Kidney capillary endothelial cell (primary cell): ENCODE measurements around the gene SH3BGRL.

Experiments
- DNase-seq: peaks from one replicate; pipeline ENCODE4 v3.0.0-alpha.2; 2018; ENCODE audit warnings: low spot score

Gene SH3BGRL

GRCh38 chrX:81201671-81202455, at the start of gene SH3BGRL, which contains the start of gene HMGN5:
Gene SH3BGRL (plus strand): TSS chrX:81202102. CDS start chrX:81202201, 99 bp downstream.
Gene HMGN5 (minus strand): TSS chrX:81201913. CDS start chrX:81121549, 80,364 bp downstream.
- peak; percentile 60 for DNase-seq

DNA sequence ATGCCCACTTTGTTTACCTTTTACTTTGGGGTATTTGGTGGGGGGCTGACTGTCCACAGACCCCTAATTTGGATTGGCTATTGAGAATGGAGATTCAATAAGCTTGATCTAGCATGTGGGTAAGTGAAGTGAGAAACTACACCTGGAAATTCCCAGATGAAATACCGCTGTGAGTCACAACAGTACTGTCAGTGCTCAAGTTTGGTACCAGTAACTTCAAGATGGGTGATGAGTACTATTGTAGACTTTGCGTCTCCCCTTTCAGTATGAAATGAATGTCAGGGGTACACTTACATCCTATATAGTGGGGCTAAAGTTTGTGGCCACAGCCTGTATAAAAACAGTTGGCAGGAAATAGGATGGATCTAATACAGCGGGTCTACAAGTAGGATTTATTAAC, 33.5 kb upstream of the SH3BGRL start:
- no peak for DNase-seq

- DNase-seq: peak; percentile 27
These were observed 27.6 kb upstream of the SH3BGRL start for GRCh38 chrX:81174286-81174685.

DNA sequence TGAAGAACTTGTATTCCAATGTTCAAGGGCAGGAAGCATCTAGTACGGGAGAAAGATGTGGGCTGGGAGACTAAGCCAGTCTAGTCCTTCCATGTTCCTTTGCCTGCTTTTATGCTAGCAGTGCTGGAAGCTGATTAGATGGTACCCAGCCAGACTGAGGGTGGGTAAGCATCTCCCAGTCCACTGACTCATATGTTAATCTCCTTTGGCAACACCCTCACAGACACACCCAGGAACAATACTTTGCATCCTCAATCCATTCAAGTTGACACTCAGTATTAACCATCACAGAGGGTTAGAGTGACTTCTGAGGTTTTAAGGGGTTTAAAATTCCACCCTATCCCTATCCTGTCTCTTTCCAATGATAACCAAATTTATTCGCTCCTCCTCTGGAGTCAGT, 6.6 kb upstream of the SH3BGRL start:
- DNase-seq: no peak

DNA sequence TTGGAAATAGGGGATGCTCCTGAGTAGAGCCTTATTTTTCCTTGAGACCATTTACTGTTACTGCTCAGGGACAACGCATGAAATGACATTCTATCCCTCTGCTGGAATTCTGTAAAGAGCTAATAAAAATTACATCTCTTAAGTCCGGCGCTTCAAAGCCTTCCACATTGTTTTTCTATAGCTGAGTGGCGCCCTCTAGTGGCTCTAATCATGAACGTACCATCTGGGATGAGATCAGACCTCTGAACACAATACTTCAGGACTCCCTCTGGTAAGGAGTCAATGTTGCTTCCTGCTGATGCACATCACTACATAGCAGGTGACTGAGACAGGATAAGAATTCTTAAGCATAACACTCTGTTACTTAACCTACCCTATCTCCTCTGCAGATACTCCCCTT, 6.2 kb upstream of the SH3BGRL start:
- peak; percentile 55 for DNase-seq

GRCh38 chrX:81201071-81201470, 831 bp upstream of the SH3BGRL start:
- DNase-seq: peak; percentile 4

DNA sequence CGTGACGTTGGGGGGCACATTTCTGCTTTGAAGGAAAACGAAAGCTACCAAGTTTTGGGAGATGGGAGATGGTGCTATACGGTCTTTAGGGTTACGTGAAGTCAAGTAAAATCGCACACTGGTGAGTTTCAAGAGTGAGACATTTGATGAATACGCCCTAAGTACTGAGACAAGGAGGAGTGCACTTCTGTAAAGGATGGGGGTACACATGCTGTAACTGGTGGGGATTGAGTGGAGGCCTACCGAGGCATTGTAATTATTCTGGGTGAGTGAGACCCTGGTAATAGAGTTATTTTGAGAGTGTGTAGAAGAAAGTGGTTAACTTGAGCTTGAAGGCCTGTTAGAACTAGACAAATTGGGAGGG, 536 bp downstream of the SH3BGRL start:
- peak; percentile 2 for DNase-seq

DNA sequence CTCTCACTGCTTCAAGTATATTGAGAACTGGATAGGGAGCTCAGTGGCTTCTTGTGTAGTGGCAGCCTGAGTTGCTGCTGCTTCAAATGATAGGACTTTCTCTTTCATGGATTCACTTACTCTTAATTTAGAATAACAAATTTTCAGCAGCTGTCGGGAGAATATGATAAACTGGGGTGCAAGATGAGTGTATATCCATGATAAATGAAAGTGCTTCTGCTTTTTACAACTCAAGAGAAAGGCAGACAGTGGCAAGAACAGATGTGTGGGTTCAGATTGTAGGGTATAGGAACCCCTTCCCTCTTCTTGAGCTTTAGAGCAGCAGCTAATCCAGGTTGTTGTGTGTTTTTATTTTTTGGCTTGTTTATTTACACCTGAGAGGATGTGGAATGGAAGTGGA, 1.0 kb downstream of the SH3BGRL start:
- no peak for DNase-seq

- no peak for DNase-seq
These were observed 3.6 kb downstream of the SH3BGRL start for GRCh38 chrX:81205551-81205950.

- no peak for DNase-seq
These were observed 4.6 kb downstream of the SH3BGRL start for GRCh38 chrX:81206476-81206875.

- no peak for DNase-seq
These were observed 7.0 kb downstream of the SH3BGRL start for GRCh38 chrX:81208916-81209315.

DNA sequence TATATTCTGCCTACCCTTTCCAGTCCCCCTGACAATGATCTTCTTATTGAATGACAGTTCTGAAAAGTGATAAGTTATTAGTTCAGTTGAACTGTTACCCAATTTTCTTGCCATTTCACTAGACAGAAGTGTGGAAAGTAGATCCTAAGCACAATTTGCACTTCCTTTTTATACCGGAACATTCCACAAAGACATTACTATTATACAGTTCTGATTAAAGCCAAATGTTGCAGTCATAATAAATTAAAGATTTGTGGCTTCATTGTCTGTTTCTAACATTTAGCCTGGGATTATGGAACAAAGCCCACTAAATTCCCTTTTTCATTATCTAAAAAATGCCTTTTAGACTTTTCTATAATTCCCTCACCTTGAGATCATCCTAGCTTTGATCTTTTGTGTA, 13.8 kb downstream of the SH3BGRL start:
- no peak for DNase-seq

GRCh38 chrX:81229229-81229628, 27.3 kb downstream of the SH3BGRL start:
- no peak for DNase-seq

DNA sequence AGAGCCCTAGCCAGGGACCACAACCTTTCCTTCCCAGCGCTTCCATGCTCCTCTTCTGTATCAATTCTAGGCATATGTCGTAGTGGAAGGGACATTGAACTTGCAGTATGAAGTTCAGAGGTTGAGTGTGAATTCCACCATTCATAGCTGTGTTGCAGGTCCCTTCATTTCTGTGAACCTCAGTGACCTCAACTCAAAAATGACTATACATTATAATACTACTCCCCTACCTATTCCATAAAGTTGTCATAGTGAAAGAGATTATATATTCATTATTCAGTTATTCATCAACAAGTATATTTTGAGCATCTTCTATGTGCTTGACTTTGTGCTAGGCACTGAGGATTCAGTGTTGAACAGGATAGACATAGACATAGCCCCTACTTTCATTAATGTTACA, 28.0 kb downstream of the SH3BGRL start:
- no peak for DNase-seq

- DNase-seq: no peak
These were observed 29.6 kb downstream of the SH3BGRL start for GRCh38 chrX:81231476-81231875.

- DNase-seq: no peak
These were observed 30.3 kb downstream of the SH3BGRL start for GRCh38 chrX:81232218-81232617.

DNA sequence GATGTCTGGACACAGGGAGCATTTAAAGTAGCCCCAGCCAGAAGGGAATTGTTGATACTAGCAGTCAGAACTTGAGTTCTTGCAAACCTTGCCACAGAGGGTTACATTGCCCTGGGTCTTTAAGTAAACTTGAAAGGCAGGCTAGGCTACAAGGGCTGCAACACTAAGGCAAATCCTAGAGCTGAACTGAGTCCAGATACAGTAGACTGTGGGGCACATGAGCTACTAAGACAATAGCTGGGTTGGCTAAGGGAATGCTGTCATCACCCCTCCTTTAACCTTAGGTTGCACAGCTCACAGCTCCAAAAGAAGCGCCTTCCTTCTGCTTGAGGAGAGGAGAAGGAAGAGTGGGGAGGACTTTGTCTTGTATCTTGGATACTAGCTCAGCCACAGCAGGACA, 35.6 kb downstream of the SH3BGRL start:
- no peak for DNase-seq

DNA sequence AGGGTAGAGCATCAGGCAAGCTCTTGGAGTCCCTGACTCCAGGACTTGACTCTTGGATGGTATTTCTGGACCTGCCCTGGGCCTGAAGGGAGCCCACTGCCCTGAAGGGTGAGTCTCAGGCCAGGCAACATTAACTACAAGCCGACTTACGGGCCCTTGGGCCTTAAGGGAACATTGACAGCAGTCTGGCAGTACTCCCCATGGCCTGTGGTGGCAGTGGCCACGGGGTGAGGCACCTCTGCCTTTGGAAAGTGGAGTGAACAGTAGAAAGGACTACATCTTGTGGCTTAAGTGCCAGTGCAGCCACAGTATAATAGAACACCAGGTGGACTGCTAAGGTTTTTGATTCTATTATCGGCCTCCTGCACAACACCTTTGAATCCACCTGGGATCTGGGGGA, 36.3 kb downstream of the SH3BGRL start:
- DNase-seq: no peak

DNA sequence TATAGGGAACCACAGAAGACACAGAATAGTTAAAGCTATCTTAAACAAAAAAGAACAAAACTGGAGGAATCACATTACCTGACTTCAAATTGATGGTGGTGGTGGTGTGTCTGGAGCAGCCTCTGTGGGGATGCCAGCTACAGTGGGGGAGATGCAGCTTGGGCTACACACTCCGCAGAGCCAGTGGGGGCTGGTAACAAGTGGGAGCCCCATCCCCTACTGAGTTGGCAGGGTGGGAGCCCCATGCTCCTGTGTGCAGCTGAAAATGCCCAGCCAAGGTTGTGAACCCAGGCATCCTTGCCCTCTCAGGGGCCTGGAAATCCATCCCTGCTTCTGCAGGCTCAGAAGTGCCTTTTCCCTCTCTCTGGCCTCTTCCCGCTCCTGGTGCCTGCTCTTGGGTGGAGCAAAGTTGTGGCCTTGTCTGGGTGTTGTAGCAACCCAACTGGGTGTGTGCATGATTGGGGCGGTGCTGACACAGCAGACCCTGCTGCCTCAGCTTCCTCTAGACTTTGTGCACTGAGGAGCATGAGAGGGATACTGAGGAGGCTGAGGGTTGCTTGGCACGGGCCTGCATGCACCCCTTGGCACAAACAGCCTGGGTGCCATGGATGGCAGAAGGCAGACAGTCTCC, 38.9 kb downstream of the SH3BGRL start:
- DNase-seq: no peak

DNA sequence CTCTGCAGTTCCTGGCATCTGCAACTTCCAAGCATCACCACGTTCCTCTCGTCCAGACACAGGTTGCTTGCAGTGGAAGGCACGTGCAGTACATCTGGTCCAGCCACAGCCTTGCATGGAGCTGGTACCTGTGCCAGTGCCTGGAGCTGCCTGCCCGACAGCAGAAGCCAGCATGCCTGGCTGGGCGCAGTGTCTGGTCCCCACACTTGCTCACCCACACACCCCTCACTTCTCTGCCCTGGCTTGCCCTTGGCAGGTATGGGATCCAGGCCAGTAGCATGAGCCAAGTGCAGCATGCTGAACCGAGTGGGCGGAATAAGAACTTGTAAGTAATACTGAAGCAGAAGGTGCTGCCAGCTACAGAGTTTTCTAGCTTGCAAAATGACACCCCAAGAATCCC, 39.9 kb downstream of the SH3BGRL start:
- no peak for DNase-seq

- no peak for DNase-seq
These were observed 54.0 kb downstream of the SH3BGRL start for GRCh38 chrX:81255876-81256275.

DNA sequence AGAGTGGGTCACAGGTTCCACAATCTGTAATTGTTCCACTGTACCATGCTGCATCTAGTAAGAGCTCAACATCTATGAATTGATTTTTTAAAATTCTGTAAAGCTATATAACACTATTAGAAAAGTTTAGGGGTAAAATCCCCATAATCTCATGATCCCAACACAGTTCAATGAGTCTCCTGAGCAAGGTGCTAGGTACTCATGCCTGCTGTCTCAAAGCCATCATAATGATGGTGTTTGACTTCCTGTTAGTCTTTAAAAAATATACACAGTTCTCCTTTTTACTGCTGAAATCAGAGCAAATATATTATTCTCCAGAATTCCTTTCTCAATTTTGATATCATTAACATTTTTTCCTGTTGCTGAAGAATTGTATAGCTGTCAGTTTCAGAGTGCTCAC, 55.9 kb downstream of the SH3BGRL start:
- no peak for DNase-seq

GRCh38 chrX:81259020-81259713, 57.3 kb downstream of the SH3BGRL start:
- no peak for DNase-seq
